Loucy (cell line): ENCODE measurements around the gene PIK3R1.

ENCODE experiments used
- EZH2phosphoT487 ChIP-seq: fragments of 200-600 bp; IDR thresholded peaks from 2 replicates; pipeline ENCODE4 v1.6.1; 2018; ENCODE audit warnings: antibody characterized with exemption, mild to moderate bottlenecking, moderate library complexity, borderline replicate concordance
- TF ChIP-seq, protein P1 (sequence below): fragments of 200-600 bp; sonication (generic); conservative IDR thresholded peaks from 2 replicates; pipeline ENCODE4 v1.5.1; 2014; ENCODE audit warnings: mild to moderate bottlenecking, antibody characterized with exemption, low read length

DNA sequence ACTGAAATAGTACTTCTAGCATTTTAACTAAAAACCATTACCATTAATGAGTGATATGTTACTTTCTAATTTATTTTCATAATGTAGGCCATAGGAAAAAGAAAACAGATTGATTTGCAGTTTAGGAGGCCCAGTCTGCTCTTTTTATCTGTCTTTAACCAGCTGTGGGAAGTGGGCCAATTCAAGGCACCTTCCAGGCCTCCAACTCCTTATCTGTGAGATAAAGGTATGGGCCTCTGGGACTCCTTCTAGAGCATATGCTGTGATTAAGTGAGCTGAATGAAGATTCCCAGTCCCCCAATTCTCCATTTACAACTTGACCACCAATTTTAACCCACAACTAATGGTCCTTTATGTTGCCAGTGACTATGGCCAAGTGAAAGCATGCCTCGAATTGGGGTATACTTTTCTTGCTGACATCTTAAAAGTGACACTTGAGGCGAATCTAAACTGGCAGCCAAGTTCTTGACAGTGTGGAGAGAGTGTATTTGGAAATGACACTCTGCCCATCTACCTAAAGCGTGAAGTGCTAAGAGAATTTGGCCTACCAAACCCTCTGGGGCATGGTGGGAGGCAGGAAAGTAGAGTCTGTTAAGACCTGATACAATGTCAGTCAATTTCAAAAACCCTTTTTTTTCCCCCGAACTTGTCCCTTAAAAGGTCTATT lies 88.3 kb downstream of the PIK3R1 start:
- TF ChIP-seq, protein P1, sequence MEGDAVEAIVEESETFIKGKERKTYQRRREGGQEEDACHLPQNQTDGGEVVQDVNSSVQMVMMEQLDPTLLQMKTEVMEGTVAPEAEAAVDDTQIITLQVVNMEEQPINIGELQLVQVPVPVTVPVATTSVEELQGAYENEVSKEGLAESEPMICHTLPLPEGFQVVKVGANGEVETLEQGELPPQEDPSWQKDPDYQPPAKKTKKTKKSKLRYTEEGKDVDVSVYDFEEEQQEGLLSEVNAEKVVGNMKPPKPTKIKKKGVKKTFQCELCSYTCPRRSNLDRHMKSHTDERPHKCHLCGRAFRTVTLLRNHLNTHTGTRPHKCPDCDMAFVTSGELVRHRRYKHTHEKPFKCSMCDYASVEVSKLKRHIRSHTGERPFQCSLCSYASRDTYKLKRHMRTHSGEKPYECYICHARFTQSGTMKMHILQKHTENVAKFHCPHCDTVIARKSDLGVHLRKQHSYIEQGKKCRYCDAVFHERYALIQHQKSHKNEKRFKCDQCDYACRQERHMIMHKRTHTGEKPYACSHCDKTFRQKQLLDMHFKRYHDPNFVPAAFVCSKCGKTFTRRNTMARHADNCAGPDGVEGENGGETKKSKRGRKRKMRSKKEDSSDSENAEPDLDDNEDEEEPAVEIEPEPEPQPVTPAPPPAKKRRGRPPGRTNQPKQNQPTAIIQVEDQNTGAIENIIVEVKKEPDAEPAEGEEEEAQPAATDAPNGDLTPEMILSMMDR: no peak
- TF ChIP-seq EZH2phosphoT487: no peak
